Liver (tissue), 9 donors: ENCODE measurements around the gene TCF7L2. TPM values are rescaled to one million over a fixed set of nuclear protein-coding genes. Genes with fewer than 3 reads are reported as not detected.

Experiments used
- DNase-seq: peaks from one replicate; pipeline ENCODE4 v3.0.0-alpha.2; 2017; ENCODE audit warnings: low spot score
- H3K27ac ChIP-seq, 2 donors: one replicate each; pipeline ENCODE4 v1.7.0; 2013; ENCODE audit warnings: inconsistent platforms in 2 of 2, low read length in 2 of 2, control low read depth in 1 of 2, low read depth in 1 of 2, mild to moderate bottlenecking in 1 of 2
- H3K27me3 ChIP-seq, 4 donors: one replicate each; pipeline versions ENCODE4 v1.6.1 to v1.7.0; 2013; ENCODE audit warnings: low read length in 3 of 4, inconsistent platforms in 1 of 4, mild to moderate bottlenecking in 1 of 4, moderate library complexity in 1 of 4; ENCODE audit not compliant: control insufficient read depth in 4 of 4, insufficient read depth in 4 of 4
- H3K36me3 ChIP-seq, 4 donors: one replicate each; pipeline versions ENCODE4 v1.6.1 to v1.7.0; 2013; ENCODE audit warnings: low read length in 3 of 4, mild to moderate bottlenecking in 3 of 4, low read depth in 1 of 4, moderate library complexity in 1 of 4; ENCODE audit not compliant: control insufficient read depth in 4 of 4, insufficient read depth in 3 of 4
- H3K4me1 ChIP-seq, 4 donors: one replicate each; pipeline versions ENCODE4 v1.6.1 to v1.7.0; 2013; ENCODE audit warnings: low read length in 3 of 4, mild to moderate bottlenecking in 3 of 4, moderate library complexity in 1 of 4; ENCODE audit not compliant: control insufficient read depth in 4 of 4, insufficient read depth in 4 of 4
- H3K4me3 ChIP-seq, 3 donors: one replicate each; pipeline versions ENCODE4 v1.6.1 to v1.7.0; 2013; ENCODE audit warnings: low read length in 3 of 3, control low read depth in 1 of 3, low read depth in 1 of 3, mild to moderate bottlenecking in 1 of 3
- H3K9ac ChIP-seq, 2 donors: one replicate each; pipeline ENCODE4 v1.7.0; 2013; ENCODE audit warnings: low read length in 2 of 2, mild to moderate bottlenecking in 2 of 2, moderate library complexity in 2 of 2, control low read depth in 1 of 2, low read depth in 1 of 2
- H3K9me3 ChIP-seq, 4 donors: one replicate each; pipeline versions ENCODE4 v1.6.1 to v1.7.0; 2013; ENCODE audit warnings: low read length in 3 of 4; ENCODE audit not compliant: control insufficient read depth in 4 of 4
- EGR1 ChIP-seq, 2 donors: IDR thresholded peaks; 2 replicates each; pipeline ENCODE4 v1.6.1; 2016 to 2018; ENCODE audit warnings: antibody characterized with exemption in 2 of 2, low read depth in 2 of 2
- FOXA1 ChIP-seq: IDR thresholded peaks from 2 replicates; pipeline ENCODE4 v1.6.1; 2016; ENCODE audit warnings: antibody characterized with exemption
- GABPA ChIP-seq, 2 donors: IDR thresholded peaks in 1 of 2; conservative IDR thresholded peaks in 1 of 2; 2 replicates each; pipeline ENCODE4 v1.6.1; 2016; ENCODE audit warnings: antibody characterized with exemption in 2 of 2, mild to moderate bottlenecking in 1 of 2, moderate library complexity in 1 of 2
- HNF4A ChIP-seq, 2 donors: conservative IDR thresholded peaks; 2 replicates each; pipeline ENCODE4 v1.6.1; 2016; ENCODE audit warnings: antibody characterized with exemption in 2 of 2, mild to moderate bottlenecking in 2 of 2
- HNF4G ChIP-seq: IDR thresholded peaks from 2 replicates; pipeline ENCODE4 v1.6.1; 2016; ENCODE audit warnings: antibody characterized with exemption
- JUND ChIP-seq, 2 donors: IDR thresholded peaks; 2 replicates each; pipeline ENCODE4 v1.6.1; 2016; ENCODE audit warnings: antibody characterized with exemption in 2 of 2
- NR2F2 ChIP-seq: IDR thresholded peaks from 2 replicates; pipeline ENCODE4 v1.6.1; 2016; ENCODE audit warnings: antibody characterized with exemption
- RAD21 ChIP-seq, 2 donors: IDR thresholded peaks; 2 replicates each; pipeline ENCODE4 v1.6.1; 2016; ENCODE audit warnings: antibody characterized with exemption in 2 of 2, mild to moderate bottlenecking in 2 of 2
- YY1 ChIP-seq: IDR thresholded peaks from 2 replicates; pipeline ENCODE4 v1.6.1; 2016; ENCODE audit warnings: antibody characterized with exemption, mild to moderate bottlenecking
- WGBS: extraction: QIAGEN DNeasy Blood & Tissue Kit; methylation state at CpG from one replicate; pipeline ENCODE4 v1.1.7; 2013; 5-methylcytosine and 5-hydroxymethylcytosine counted together
- polyA plus RNA-seq, 2 donors: library from polyadenylated mRNA; stranded (reverse) in 1 of 2; unstranded in 1 of 2; fragments of 200-250 nt in 1 of 2; fragments of >200 nt in 1 of 2; fragmentation: Nextera tagmentation in 1 of 2; extraction: Ambion mirVana in 1 of 2; gene quantifications; one replicate each; pipeline versions ENCODE4 v1.2.1 to v1.2.3, GENCODE V29; 2013 to 2015
- total RNA-seq, 2 donors: library from RNA; depleted of rRNA; stranded (reverse); fragments of >200 nt; gene quantifications; one replicate each; pipeline ENCODE4 v1.2.3, GENCODE V29; 2014
- TF ChIP-seq, protein P1 (sequence below): fragments of 150-350 bp; IDR thresholded peaks from 2 replicates; pipeline ENCODE4 v1.5.1; 2017; ENCODE audit warnings: improper control_type of control experiment, low read depth, low read length; ENCODE audit not compliant: missing input control
- TF ChIP-seq, protein P2 (sequence below): IDR thresholded peaks from 2 replicates; pipeline ENCODE4 v1.6.1; 2016; ENCODE audit warnings: antibody characterized with exemption
- donor health status: healthy.
- donor health status: healthy.
- donor health status: healthy.
- donor health status: healthy.
- donor health status: healthy.

TCF7L2 gene
- total and polyA plus RNA-seq, 4 donors = 4.9 to 18.0 (median 8.3) TPM

DNA sequence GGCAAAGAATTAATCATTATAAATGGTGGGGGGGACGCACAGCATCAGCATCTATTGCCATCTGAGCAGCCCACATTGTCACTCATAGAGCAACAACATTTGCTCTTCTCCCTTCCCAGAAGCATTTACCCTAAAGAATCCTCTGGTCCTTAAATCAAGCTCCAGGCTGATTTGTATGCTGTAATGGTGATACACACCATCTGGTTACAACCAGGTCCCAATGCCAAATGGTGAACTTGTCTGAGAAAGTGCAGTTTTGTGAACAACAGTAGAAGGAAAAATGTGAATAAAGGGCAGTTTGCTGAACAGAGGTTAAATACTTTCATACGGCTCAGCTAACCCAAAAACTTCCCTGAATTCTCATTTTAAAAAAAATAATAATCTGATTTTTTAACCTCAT is 38.8 kb upstream of the TCF7L2 start:
- no peak for DNase-seq
- H3K9ac ChIP-seq = no peak overlapping the region
- H3K4me3 ChIP-seq = no peak overlapping the region
- peaks cover 5 to 14% (median 9%) of the 10 kb centered on the region in 4 donors for H3K4me1 ChIP-seq
- no peak overlapping the region for H3K27ac ChIP-seq
- H3K27me3 ChIP-seq = no peaks in the 10 kb centered on the region
- WGBS = 85% methylated on average over 2 of the region's 2 CpGs
- H3K36me3 ChIP-seq = no peaks in the 10 kb centered on the region
- no peaks in the 10 kb centered on the region for H3K9me3 ChIP-seq
- TF ChIP-seq YY1 = no peak
- no peak for TF ChIP-seq RAD21 (IDR thresholded peaks at IDR 0.05)
- TF ChIP-seq HNF4A (conservative IDR thresholded peaks at IDR 0.05) = no peak
- TF ChIP-seq, protein P1, sequence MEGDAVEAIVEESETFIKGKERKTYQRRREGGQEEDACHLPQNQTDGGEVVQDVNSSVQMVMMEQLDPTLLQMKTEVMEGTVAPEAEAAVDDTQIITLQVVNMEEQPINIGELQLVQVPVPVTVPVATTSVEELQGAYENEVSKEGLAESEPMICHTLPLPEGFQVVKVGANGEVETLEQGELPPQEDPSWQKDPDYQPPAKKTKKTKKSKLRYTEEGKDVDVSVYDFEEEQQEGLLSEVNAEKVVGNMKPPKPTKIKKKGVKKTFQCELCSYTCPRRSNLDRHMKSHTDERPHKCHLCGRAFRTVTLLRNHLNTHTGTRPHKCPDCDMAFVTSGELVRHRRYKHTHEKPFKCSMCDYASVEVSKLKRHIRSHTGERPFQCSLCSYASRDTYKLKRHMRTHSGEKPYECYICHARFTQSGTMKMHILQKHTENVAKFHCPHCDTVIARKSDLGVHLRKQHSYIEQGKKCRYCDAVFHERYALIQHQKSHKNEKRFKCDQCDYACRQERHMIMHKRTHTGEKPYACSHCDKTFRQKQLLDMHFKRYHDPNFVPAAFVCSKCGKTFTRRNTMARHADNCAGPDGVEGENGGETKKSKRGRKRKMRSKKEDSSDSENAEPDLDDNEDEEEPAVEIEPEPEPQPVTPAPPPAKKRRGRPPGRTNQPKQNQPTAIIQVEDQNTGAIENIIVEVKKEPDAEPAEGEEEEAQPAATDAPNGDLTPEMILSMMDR = no peak
- TF ChIP-seq JUND (IDR thresholded peaks at IDR 0.05) = no peak
- TF ChIP-seq NR2F2 = no peak
- no peak for TF ChIP-seq EGR1 (IDR thresholded peaks at IDR 0.05; ENCODE audit: low read depth in 2 of 2)

DNA sequence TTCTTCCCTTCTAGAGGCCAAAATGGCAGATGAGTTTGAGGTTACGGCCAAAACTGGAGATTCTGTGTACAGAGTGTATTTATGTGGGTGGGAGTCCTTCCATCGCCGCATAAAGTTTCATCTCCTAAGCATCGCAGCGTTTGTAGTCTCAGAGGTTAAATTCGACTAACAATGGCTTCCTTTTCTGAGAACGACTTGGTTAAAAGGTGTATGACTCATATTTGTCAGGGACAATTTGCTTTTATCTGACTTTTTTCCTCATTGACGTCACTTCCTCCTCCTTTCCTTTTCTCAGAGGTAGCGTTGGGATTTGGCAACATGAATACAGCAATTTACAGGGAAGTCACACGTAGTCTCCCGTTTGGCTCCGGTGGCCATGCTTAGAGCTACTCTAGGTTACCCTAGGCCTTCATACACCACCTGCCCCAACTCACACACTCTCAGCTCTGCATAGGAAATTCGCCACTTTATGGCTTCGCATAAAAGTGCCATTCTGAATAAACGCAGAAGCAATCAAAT is 37.6 kb upstream of the TCF7L2 start:
- 84% methylated on average over 15 of the region's 15 CpGs for WGBS
- no peak overlapping the region for H3K27ac ChIP-seq

More for the DNA sequence above, 37.6 kb upstream of the TCF7L2 start:
- Histone ChIP-seq H3K4me1 (peaks cover 5 to 14% (median 9%) of the 10 kb centered on the region in 4 donors), H3K4me3 (no peak overlapping the region), H3K27me3 (no peaks in the 10 kb centered on the region), H3K9me3 (no peaks in the 10 kb centered on the region), H3K36me3 (no peaks in the 10 kb centered on the region), H3K9ac (no peak overlapping the region)
- no peak for DNase-seq
- TF ChIP-seq EGR1 (IDR thresholded peaks at IDR 0.05; ENCODE audit: low read depth in 2 of 2) (no peak), YY1 (no peak), RAD21 (IDR thresholded peaks at IDR 0.05) (no peak), FOXA1 (no peak), HNF4G (no peak), GABPA (IDR thresholded peaks at IDR 0.05 in 1 of 2, conservative IDR thresholded peaks at IDR 0.05 in 1 of 2) (no peak)
- TF ChIP-seq, protein P1 = no peak
- TF ChIP-seq, protein P2, sequence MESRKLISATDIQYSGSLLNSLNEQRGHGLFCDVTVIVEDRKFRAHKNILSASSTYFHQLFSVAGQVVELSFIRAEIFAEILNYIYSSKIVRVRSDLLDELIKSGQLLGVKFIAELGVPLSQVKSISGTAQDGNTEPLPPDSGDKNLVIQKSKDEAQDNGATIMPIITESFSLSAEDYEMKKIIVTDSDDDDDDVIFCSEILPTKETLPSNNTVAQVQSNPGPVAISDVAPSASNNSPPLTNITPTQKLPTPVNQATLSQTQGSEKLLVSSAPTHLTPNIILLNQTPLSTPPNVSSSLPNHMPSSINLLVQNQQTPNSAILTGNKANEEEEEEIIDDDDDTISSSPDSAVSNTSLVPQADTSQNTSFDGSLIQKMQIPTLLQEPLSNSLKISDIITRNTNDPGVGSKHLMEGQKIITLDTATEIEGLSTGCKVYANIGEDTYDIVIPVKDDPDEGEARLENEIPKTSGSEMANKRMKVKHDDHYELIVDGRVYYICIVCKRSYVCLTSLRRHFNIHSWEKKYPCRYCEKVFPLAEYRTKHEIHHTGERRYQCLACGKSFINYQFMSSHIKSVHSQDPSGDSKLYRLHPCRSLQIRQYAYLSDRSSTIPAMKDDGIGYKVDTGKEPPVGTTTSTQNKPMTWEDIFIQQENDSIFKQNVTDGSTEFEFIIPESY = no peak
